H1 (cell line): ENCODE data around the gene THRB. TPM values are rescaled to one million over a fixed set of nuclear protein-coding genes. Genes with fewer than 3 reads are reported as not detected.

Experiments
- CTCF ChIA-PET: fragments of 300-600 bp; sonication (Branson Sonifier 250); formaldehyde crosslinking; loops from one replicate; lab custom pipeline; 2021; ENCODE audit not compliant: partially characterized antibody; lab: Charles Lee
- POLR2A ChIA-PET: fragments of 300-600 bp; sonication (Branson Sonifier 250); formaldehyde crosslinking; loops from one replicate; lab custom pipeline; 2021; ENCODE audit warnings: inconsistent platforms; ENCODE audit not compliant: partially characterized antibody; lab: Charles Lee
- DNase-seq, 2 experiments: peaks; one replicate each; pipeline versions ENCODE4 v3.0.0 to v3.0.0-alpha.2; 2010 to 2022; ENCODE audit warnings: low spot score in 2 of 2, low read depth in 1 of 2, mixed read lengths in 1 of 2
- FAIRE-seq: peaks from 2 replicates; lab custom pipeline; 2011; peaks lifted over from hg19 to GRCh38; lab: Jason Lieb, UNC
- H2AFZ ChIP-seq: 2 replicates; pipeline ENCODE4 v1.8.1; 2012; ENCODE audit warnings: low read length, inconsistent platforms
- H2AK5ac ChIP-seq: 2 replicates; pipeline ENCODE4 v1.6.1; 2013; ENCODE audit warnings: low read depth, low read length
- H2BK120ac ChIP-seq: replicated peaks from 2 replicates; pipeline ENCODE3; 2013; ENCODE audit warnings: low read depth, low read length, inconsistent platforms
- H2BK12ac ChIP-seq: 2 replicates; pipeline ENCODE4 v1.6.1; 2013; ENCODE audit warnings: low read depth, low read length
- H2BK15ac ChIP-seq: 2 replicates; pipeline ENCODE4 v1.6.1; 2013; ENCODE audit warnings: low read length
- H2BK20ac ChIP-seq: 2 replicates; pipeline ENCODE4 v1.6.1; 2013; ENCODE audit warnings: low read length
- H2BK5ac ChIP-seq: 2 replicates; pipeline ENCODE4 v1.6.1; 2013; ENCODE audit warnings: low read depth, low read length
- H3K14ac ChIP-seq: 2 replicates; pipeline ENCODE4 v1.6.1; 2013; ENCODE audit warnings: inconsistent platforms; ENCODE audit not compliant: insufficient read length
- H3K18ac ChIP-seq: 2 replicates; pipeline ENCODE4 v1.6.1; 2013; ENCODE audit warnings: low read length; ENCODE audit errors: extremely low read depth
- H3K23ac ChIP-seq: 2 replicates; pipeline ENCODE4 v1.6.1; 2013; ENCODE audit warnings: inconsistent platforms; ENCODE audit not compliant: insufficient read length
- H3K23me2 ChIP-seq: 2 replicates; pipeline ENCODE4 v1.6.1; 2013; ENCODE audit warnings: low read depth, low read length
- H3K27ac ChIP-seq: 2 replicates; pipeline ENCODE4 v1.6.1; 2011; ENCODE audit warnings: low read depth, low read length, inconsistent platforms
- H3K27me3 ChIP-seq, 4 experiments: replicated peaks in 1 of 4; 1 replicate in 1 of 4; 2 replicates in 3 of 4; pipeline versions ENCODE4 v1.6.1 to v1.8.1; 2011 to 2013; ENCODE audit warnings: low read length in 3 of 4, mild to moderate bottlenecking in 3 of 4, inconsistent platforms in 2 of 4, mixed read lengths in 2 of 4, moderate library complexity in 1 of 4; ENCODE audit not compliant: control insufficient read depth in 3 of 4, insufficient read depth in 3 of 4; ENCODE audit errors: extremely low read depth in 1 of 4
- H3K36me3 ChIP-seq, 4 experiments: 2 replicates each; pipeline versions ENCODE4 v1.6.1 to v1.8.1; 2011 to 2013; ENCODE audit warnings: mild to moderate bottlenecking in 4 of 4, low read length in 3 of 4, moderate library complexity in 2 of 4, control low read depth in 1 of 4, inconsistent platforms in 1 of 4; ENCODE audit not compliant: insufficient read depth in 4 of 4, control insufficient read depth in 2 of 4
- H3K4ac ChIP-seq: replicated peaks from 2 replicates; pipeline ENCODE3; 2013; ENCODE audit warnings: low read length, low read depth, mixed read lengths, inconsistent platforms; ENCODE audit not compliant: insufficient read length
- H3K4me1 ChIP-seq, 4 experiments: replicated peaks in 1 of 4; 1 replicate in 1 of 4; 2 replicates in 3 of 4; pipeline versions ENCODE4 v1.6.1 to v1.8.1; 2011 to 2013; ENCODE audit warnings: low read length in 3 of 4, inconsistent platforms in 2 of 4, mixed read lengths in 1 of 4; ENCODE audit not compliant: insufficient read depth in 4 of 4, control insufficient read depth in 3 of 4
- H3K4me2 ChIP-seq, 2 experiments: 2 replicates each; pipeline versions ENCODE4 v1.6.1 to v1.8.1; 2011 to 2013; ENCODE audit warnings: low read depth in 2 of 2, low read length in 2 of 2, control low read depth in 1 of 2, inconsistent platforms in 1 of 2, mild to moderate bottlenecking in 1 of 2; ENCODE audit not compliant: insufficient read depth in 1 of 2
- H3K4me3 ChIP-seq, 4 experiments: fragments of 200-600, 300-600 bp in 1 of 4; sonication (generic), shearing (Covaris generic), sonication (Bioruptor Twin) in 1 of 4; 2 replicates each; pipeline versions ENCODE4 v1.5.1 to v1.8.1; 2011 to 2016; ENCODE audit warnings: low read length in 4 of 4, low read depth in 3 of 4, control low read depth in 2 of 4, inconsistent platforms in 2 of 4, mild to moderate bottlenecking in 2 of 4, mixed read lengths in 1 of 4, moderate library complexity in 1 of 4; ENCODE audit not compliant: insufficient read depth in 2 of 4; ENCODE audit errors: extremely low read depth in 1 of 4
- H3K56ac ChIP-seq: replicated peaks from 2 replicates; pipeline ENCODE3; 2013; ENCODE audit warnings: low read depth, mild to moderate bottlenecking, mixed read lengths, low read length, inconsistent platforms; ENCODE audit not compliant: insufficient read length
- H3K79me1 ChIP-seq: 2 replicates; pipeline ENCODE4 v1.6.1; 2013; ENCODE audit warnings: low read depth, low read length, control low read depth
- H3K79me2 ChIP-seq, 2 experiments: 2 replicates each; pipeline versions ENCODE4 v1.6.1 to v1.8.1; 2012 to 2013; ENCODE audit warnings: low read length in 2 of 2, mild to moderate bottlenecking in 2 of 2, inconsistent platforms in 1 of 2; ENCODE audit not compliant: insufficient read depth in 2 of 2, control insufficient read depth in 1 of 2
- H3K9ac ChIP-seq, 4 experiments: replicated peaks in 1 of 4; 1 replicate in 1 of 4; 2 replicates in 3 of 4; pipeline versions ENCODE4 v1.6.1 to v1.8.1; 2011 to 2013; ENCODE audit warnings: low read depth in 3 of 4, low read length in 3 of 4, control low read depth in 2 of 4, mild to moderate bottlenecking in 2 of 4, moderate library complexity in 2 of 4, inconsistent platforms in 1 of 4; ENCODE audit errors: extremely low read depth in 1 of 4
- H3K9me3 ChIP-seq, 2 experiments: 2 replicates each; pipeline versions ENCODE4 v1.6.1 to v1.8.1; 2012 to 2013; ENCODE audit warnings: mild to moderate bottlenecking in 2 of 2, moderate library complexity in 2 of 2, control low read depth in 1 of 2, inconsistent platforms in 1 of 2, low read depth in 1 of 2, low read length in 1 of 2, mixed read lengths in 1 of 2; ENCODE audit not compliant: insufficient read depth in 2 of 2
- H4K20me1 ChIP-seq, 2 experiments: replicated peaks in 1 of 2; 2 replicates each; pipeline versions ENCODE3 to v1.8.1; 2011 to 2013; ENCODE audit warnings: inconsistent platforms in 2 of 2, low read length in 2 of 2, mild to moderate bottlenecking in 1 of 2; ENCODE audit not compliant: insufficient read depth in 2 of 2, control insufficient read depth in 1 of 2
- H4K5ac ChIP-seq: 2 replicates; pipeline ENCODE4 v1.6.1; 2013; ENCODE audit warnings: low read length, low read depth, mixed read lengths, inconsistent platforms; ENCODE audit not compliant: insufficient read length
- H4K8ac ChIP-seq: 2 replicates; pipeline ENCODE4 v1.8.0; 2013; ENCODE audit warnings: mild to moderate bottlenecking, moderate library complexity, low read length, inconsistent platforms; ENCODE audit not compliant: insufficient read depth; ENCODE audit errors: extremely low read depth
- H4K91ac ChIP-seq: replicated peaks from 2 replicates; pipeline ENCODE3; 2013; ENCODE audit warnings: low read length, mixed read lengths, inconsistent platforms; ENCODE audit not compliant: insufficient read length
- BACH1 ChIP-seq: IDR thresholded peaks from 2 replicates; pipeline ENCODE4 v1.6.1; 2012; ENCODE audit warnings: low read length, improper control_type of control experiment
- BRCA1 ChIP-seq: IDR thresholded peaks from 2 replicates; pipeline ENCODE4 v1.6.1; 2012; ENCODE audit warnings: low read depth, low read length, improper control_type of control experiment
- CBX5 ChIP-seq: fragments of 300-800, 300-1000 bp; sonication (generic); IDR thresholded peaks from 2 replicates; pipeline ENCODE4 v1.7.1; 2016; ENCODE audit warnings: antibody characterized with exemption, low read length, low read depth
- CBX8 ChIP-seq: fragments of 300-800, 300-1000 bp; sonication (generic); IDR thresholded peaks from 2 replicates; pipeline ENCODE4 v1.7.1; 2016; ENCODE audit warnings: low read depth, low read length, borderline replicate concordance
- CEBPB ChIP-seq: IDR thresholded peaks from 2 replicates; pipeline ENCODE4 v1.6.1; 2012; ENCODE audit warnings: low read depth, low read length
- CHD2 ChIP-seq: IDR thresholded peaks from 2 replicates; pipeline ENCODE4 v1.6.1; 2012; ENCODE audit warnings: low read length, improper control_type of control experiment
- JUND ChIP-seq: IDR thresholded peaks from 2 replicates; pipeline ENCODE4 v1.6.1; 2011; ENCODE audit warnings: mild to moderate bottlenecking, improper control_type of control experiment, low read length
- NRF1 ChIP-seq: IDR thresholded peaks from 2 replicates; pipeline ENCODE4 v1.6.1; 2011; ENCODE audit warnings: mild to moderate bottlenecking, low read depth, low read length, improper control_type of control experiment
- PHF8 ChIP-seq: fragments of 200-600 bp; sonication (generic); conservative IDR thresholded peaks from 2 replicates; pipeline ENCODE4 v1.7.1; 2012; ENCODE audit warnings: low read depth, mild to moderate bottlenecking, inconsistent platforms, low read length, moderate library complexity
- POLR2AphosphoS5 ChIP-seq: IDR thresholded peaks from 2 replicates; pipeline ENCODE4 v1.6.1; 2011; ENCODE audit warnings: low read depth, low read length
- WGBS, 2 experiments: shearing (Covaris generic) in 1 of 2; methylation state at CpG; one replicate each; pipeline versions ENCODE4 v1.1.6 to v1.1.7; 2013 to 2015; ENCODE audit warnings: low lambda C conversion rate in 2 of 2, mixed read lengths in 2 of 2, inconsistent platforms in 1 of 2, low coverage in 1 of 2, missing lambda C conversion rate in 1 of 2; ENCODE audit not compliant: insufficient replicate concordance in 2 of 2, insufficient coverage in 1 of 2, insufficient read length in 1 of 2; ENCODE audit errors: extremely low coverage in 1 of 2, missing lambda C conversion rate in 1 of 2; 5-methylcytosine and 5-hydroxymethylcytosine counted together
- polyA plus RNA-seq, 7 experiments: library from polyadenylated mRNA; depleted of rRNA in 3 of 7; stranded (reverse) in 5 of 7; unstranded in 2 of 7; fragments of >200 nt in 5 of 7; fragments of 200-250 nt in 2 of 7; gene quantifications; 1 replicate in 5 of 7; 2 replicates in 1 of 7; 4 replicates in 1 of 7; pipeline versions ENCODE4 v1.2.1 to v1.2.3, GENCODE V29; 2011 to 2013; ENCODE audit warnings: missing spikeins in 2 of 7, mixed read lengths in 2 of 7
- total RNA-seq: library from RNA; stranded (reverse); fragmentation: NEBNext Ultra II Directional; extraction: Animal tissue kit (Norgen Biotek cat#: 25700); gene quantifications from 2 replicates; pipeline ENCODE4 v1.2.1, GENCODE V29; 2021

Gene THRB
- total and polyA plus RNA-seq, 2 of the 8 experiments (the other 6 are each of a cell fraction or from before 2014, with no cell fraction given) = 0.98 to 3.9 TPM

DNA sequence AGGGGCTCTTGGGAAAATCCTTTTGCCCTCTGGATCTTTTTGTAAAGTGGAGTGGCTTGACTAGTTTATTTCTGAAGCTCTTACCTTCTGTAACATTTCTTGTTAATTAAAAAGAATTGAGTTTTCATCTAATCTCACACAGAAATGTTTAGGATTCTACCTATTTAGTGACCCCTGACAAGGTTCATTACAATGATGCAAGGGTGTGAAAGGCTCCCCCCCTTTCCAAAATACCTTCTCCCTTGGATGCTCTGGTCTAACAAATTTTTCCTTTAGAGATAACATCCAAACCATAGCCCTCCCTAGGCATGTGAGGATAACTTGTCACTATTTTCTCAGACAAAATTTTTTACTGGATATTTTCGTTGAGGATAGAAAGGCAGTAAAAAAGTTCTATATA lies 223.9 kb downstream of the THRB start:
- Histone ChIP-seq H2AFZ (no peak overlapping the region), H3K4me2 (no peak overlapping the region), H2BK5ac (no peak overlapping the region), H2BK20ac (no peak overlapping the region), H3K56ac (no peak overlapping the region), H3K14ac (no peak overlapping the region), H3K4ac (no peak overlapping the region), H3K79me2 (no peaks in the 10 kb centered on the region), H4K91ac (no peak overlapping the region), H3K4me3 (no peak overlapping the region), H3K9ac (no peak overlapping the region), H3K27me3 (no peaks in the 10 kb centered on the region), H2AK5ac (no peak overlapping the region), H2BK12ac (no peak overlapping the region), H3K23ac (no peak overlapping the region), H3K27ac (no peak overlapping the region), H3K4me1 (no peaks in the 10 kb centered on the region), H3K79me1 (no peaks in the 10 kb centered on the region), H2BK15ac (no peak overlapping the region), H4K5ac (no peak overlapping the region), H2BK120ac (no peak overlapping the region), H3K9me3 (no peaks in the 10 kb centered on the region), H3K36me3 (no peaks in the 10 kb centered on the region), H4K20me1 (no peaks in the 10 kb centered on the region), H3K18ac (no peak overlapping the region), H3K23me2 (no peaks in the 10 kb centered on the region), H4K8ac (no peak overlapping the region)
- 76% methylated on average over 1 of the region's 1 CpG; no CpG with 5 or more reads in 1 of the 2 experiments for WGBS, 2 experiments
- FAIRE-seq = no peak
- ChIA-PET POLR2A (no interaction called here), CTCF (interaction anchor here (1.0 to 1.5 kb wide), 3 partner anchors 207 to 412 kb away, joined by 3 read pairs; no protein-coding TSS in a partner anchor)
- DNase-seq = no peak
- no peak for TF ChIP-seq JUND
- TF ChIP-seq BRCA1 = no peak
- no peak for TF ChIP-seq CBX5
- TF ChIP-seq CBX8 = no peak
- TF ChIP-seq BACH1 = no peak
- TF ChIP-seq CHD2 = no peak
- TF ChIP-seq CEBPB = no peak
- TF ChIP-seq POLR2AphosphoS5 = no peak
- no peak for TF ChIP-seq NRF1
- TF ChIP-seq PHF8 = no peak
